Activated T-helper 1 cell treated with anti-CD3 and anti-CD28 coated beads, Interleukin-12 subunit alpha, Interleukin-12 subunit beta, Interleukin-2, Interleukin-4 antibody, amounts not matched to agents 30 ng/mL and 10 ng/mL and 1 ng/mL, durations not matched to agents 14 hours and 24 hours and 36 hours (primary cell): ENCODE data around the gene ELAC2. TPM values are rescaled to one million over a fixed set of nuclear protein-coding genes. Genes with fewer than 3 reads are reported as not detected.

ENCODE experiments used
- DNase-seq: peaks from one replicate; pipeline ENCODE4 v3.0.0; 2021; ENCODE audit warnings: low spot score
- H3K27ac Mint-ChIP-seq: one replicate; pipeline ENCODE4 v1.8.0; 2021; ENCODE audit warnings: mild to moderate bottlenecking, mixed read lengths
- H3K27me3 Mint-ChIP-seq: one replicate; pipeline ENCODE4 v1.8.0; 2022; ENCODE audit warnings: mild to moderate bottlenecking, moderate library complexity, mixed read lengths; ENCODE audit not compliant: insufficient read depth
- H3K36me3 Mint-ChIP-seq: one replicate; pipeline ENCODE4 v1.8.0; 2021; ENCODE audit warnings: low read depth, mixed read lengths
- H3K4me1 Mint-ChIP-seq: one replicate; pipeline ENCODE4 v1.8.0; 2021; ENCODE audit warnings: low read depth, mixed read lengths
- H3K4me3 Mint-ChIP-seq: one replicate; pipeline ENCODE4 v1.8.0; 2021; ENCODE audit warnings: mild to moderate bottlenecking, moderate library complexity, mixed read lengths
- H3K9me3 Mint-ChIP-seq: one replicate; pipeline ENCODE4 v1.8.0; 2021; ENCODE audit warnings: mixed read lengths
- intact Hi-C: fragments of 100-400 bp; cut with micrococcal nuclease; formaldehyde crosslinking; loops from one replicate; pipeline ENCODE4 v1.15.1; 2024
- total RNA-seq: library from RNA; stranded (reverse); gene quantifications from 2 replicates; pipeline ENCODE4 v1.2.3, GENCODE V29; 2022

Gene ELAC2
- total RNA-seq, 1 donor from 2014 or later, result 98.7 TPM

DNA sequence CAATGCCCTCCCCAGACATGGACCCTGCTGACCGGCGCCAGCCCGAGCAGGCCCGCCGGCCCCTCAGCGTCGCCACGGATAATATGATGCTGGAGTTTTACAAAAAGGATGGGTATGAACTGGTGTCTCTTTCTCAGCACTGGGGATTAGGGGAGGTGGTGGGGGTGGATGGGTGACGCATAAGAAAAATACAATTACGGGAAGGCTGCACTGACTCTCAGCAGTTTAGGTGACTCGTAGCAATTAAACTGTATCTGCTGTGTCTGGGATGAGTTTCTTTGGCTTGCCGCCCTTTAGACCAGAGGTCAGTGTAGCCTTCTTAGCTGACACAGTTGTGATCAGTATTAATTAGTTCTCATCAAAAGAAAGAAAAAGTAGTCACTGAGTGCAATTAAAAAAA is 59.0 kb downstream of the ELAC2 start:
- intact Hi-C loops, result no loop called here
- H3K9me3 Mint-ChIP-seq, result no peaks in the 10 kb centered on the region
- no peaks in the 10 kb centered on the region for H3K4me1 Mint-ChIP-seq
- H3K4me3 Mint-ChIP-seq, result no peak overlapping the region
- H3K27me3 Mint-ChIP-seq, result no peaks in the 10 kb centered on the region
- H3K36me3 Mint-ChIP-seq, result no peaks in the 10 kb centered on the region
- no peak overlapping the region for H3K27ac Mint-ChIP-seq
- no peak for DNase-seq

DNA sequence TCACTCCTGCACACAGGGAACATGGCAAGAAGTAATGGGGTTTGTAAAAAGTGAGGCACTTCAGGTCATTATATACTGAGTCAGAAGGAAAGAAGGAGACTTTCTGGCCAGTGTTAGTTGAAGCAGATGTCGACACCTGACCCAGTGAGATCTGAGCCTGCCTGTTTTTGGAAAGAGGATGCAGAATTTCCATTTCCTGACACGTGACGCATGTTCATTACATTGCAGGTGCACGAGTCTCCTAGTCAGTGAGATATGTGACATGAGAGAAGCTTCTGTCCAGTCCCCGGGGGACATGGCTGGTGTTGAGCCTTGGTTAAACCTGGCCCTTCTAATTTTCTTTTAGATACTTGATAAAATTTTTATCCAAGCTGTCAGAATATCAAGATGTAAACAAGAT is 62.3 kb downstream of the ELAC2 start:
- no peaks in the 10 kb centered on the region for H3K4me1 Mint-ChIP-seq
- H3K27me3 Mint-ChIP-seq, result no peaks in the 10 kb centered on the region
- no peak overlapping the region for H3K27ac Mint-ChIP-seq
- no peaks in the 10 kb centered on the region for H3K9me3 Mint-ChIP-seq
- no peak for DNase-seq
- no peaks in the 10 kb centered on the region for H3K36me3 Mint-ChIP-seq
- H3K4me3 Mint-ChIP-seq, result no peak overlapping the region
- intact Hi-C loops, result no loop called here

GRCh38 chr17:12953156-12953555 is 64.7 kb downstream of the ELAC2 start:
- intact Hi-C loops, result no loop called here

DNA sequence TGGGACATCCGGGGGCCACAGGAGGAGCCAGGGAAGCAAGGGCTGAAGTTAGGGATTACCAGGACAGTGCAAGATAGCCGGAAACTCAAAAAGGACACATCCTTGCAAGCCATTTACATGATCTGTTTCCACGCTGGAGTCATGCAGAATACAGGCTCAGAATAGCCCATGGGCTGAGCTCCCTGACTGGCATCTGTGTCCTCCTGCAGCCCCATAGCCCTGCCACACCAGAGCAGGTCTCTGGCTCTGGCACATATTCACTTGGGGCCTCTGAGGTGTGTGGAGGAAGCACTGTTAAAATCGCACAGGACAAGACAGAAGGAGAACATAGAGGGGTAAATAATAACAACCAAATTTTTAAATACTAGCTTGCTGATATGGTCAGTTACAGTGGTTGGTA is 65.8 kb downstream of the ELAC2 start:
- Mint-ChIP-seq H3K4me1 (no peaks in the 10 kb centered on the region), H3K27ac (no peak overlapping the region), H3K4me3 (no peak overlapping the region), H3K36me3 (no peaks in the 10 kb centered on the region), H3K27me3 (no peaks in the 10 kb centered on the region), H3K9me3 (no peaks in the 10 kb centered on the region)
- DNase-seq, result no peak
- intact Hi-C loops, result no loop called here

More at GRCh38 chr17:12953156-12953555, 64.7 kb downstream of the ELAC2 start:
- no peaks in the 10 kb centered on the region for H3K4me1 Mint-ChIP-seq
- no peaks in the 10 kb centered on the region for H3K36me3 Mint-ChIP-seq
- H3K27ac Mint-ChIP-seq, result no peak overlapping the region
- no peaks in the 10 kb centered on the region for H3K9me3 Mint-ChIP-seq
- H3K27me3 Mint-ChIP-seq, result no peaks in the 10 kb centered on the region
- H3K4me3 Mint-ChIP-seq, result no peak overlapping the region
- DNase-seq, result no peak

DNA sequence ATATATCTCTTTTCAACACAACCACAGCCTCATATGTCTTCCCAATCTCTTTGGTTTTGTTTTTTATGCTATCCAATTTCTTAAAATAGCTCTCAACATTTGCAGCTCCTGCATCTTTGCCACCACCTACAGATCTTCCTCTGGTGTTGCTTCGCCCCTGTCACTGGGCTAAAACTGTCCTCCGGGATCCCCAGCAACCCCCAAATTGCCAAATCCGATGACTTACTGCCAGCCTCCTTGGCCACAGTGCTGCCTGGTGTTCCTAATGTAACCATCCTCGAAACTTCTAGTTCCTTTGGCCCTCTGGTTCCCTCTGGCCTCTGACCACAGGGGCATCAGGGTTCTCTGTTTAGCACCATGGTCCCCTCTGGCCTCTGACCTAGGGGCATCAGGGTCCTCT is 70.8 kb downstream of the ELAC2 start:
- Mint-ChIP-seq H3K4me3 (no peak overlapping the region), H3K27me3 (no peaks in the 10 kb centered on the region), H3K4me1 (no peaks in the 10 kb centered on the region), H3K36me3 (no peaks in the 10 kb centered on the region), H3K9me3 (no peaks in the 10 kb centered on the region), H3K27ac (no peak overlapping the region)
- intact Hi-C loops, result no loop called here
- no peak for DNase-seq

Other genes starting within 250 kb of the ELAC2 start
- gene ARHGAP44, start 228.5 kb downstream of the ELAC2 start, total RNA-seq, result 0.51 TPM in 1 of 2 replicates, not detected in the other